Measurements from ENCODE around the gene KLC1. TPM values are rescaled to one million over a fixed set of nuclear protein-coding genes. Genes with fewer than 3 reads are reported as not detected.

Gene KLC1
- total and polyA plus RNA-seq, 2 of the 8 experiments (the other 6 are each of a cell fraction or from before 2014, with no cell fraction given): 84.6 to 134 TPM

DNA sequence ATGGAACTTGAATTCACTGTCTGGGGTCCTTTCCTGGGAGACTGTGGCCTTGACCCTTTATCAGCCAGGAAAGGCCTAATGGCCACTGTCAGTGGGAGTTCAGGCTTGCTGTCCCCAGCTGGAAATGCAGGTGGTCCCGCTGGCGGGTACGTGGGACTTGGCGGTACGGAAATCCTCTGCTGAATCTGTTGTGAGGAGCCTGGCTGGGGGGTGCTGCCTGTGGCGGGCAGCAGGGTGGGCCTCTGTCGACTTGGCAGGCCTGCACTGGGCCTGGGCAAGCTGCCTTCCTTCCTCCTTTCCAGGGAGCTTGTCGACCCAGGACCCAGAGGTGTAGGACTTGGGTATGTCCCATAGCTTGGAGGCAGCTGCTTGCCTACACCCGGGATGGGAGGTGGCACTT, 112.9 kb downstream of the KLC1 start:
- Histone ChIP-seq H3K56ac (replicated peaks; ENCODE audit: insufficient read length, low read depth, low read length) (no peak overlapping the region), H3K27me3 (replicated peaks in 1 of 4; ENCODE audit: control insufficient read depth in 3 of 4, extremely low read depth in 1 of 4, insufficient read depth in 3 of 4, low read length in 3 of 4) (no peaks in the 10 kb centered on the region; a peak in 1 of 7 replicates), H2AK5ac (ENCODE audit: low read depth, low read length) (no peak overlapping the region), H3K23me2 (ENCODE audit: low read depth, low read length) (no peaks in the 10 kb centered on the region), H4K5ac (ENCODE audit: insufficient read length, low read depth, low read length) (no peak overlapping the region), H3K23ac (ENCODE audit: insufficient read length) (no peak overlapping the region), H3K14ac (ENCODE audit: insufficient read length) (no peak overlapping the region), H2BK5ac (ENCODE audit: low read depth, low read length) (no peak overlapping the region), H3K4me3 (ENCODE audit: extremely low read depth in 1 of 4, insufficient read depth in 2 of 4, low read depth in 3 of 4, low read length in 4 of 4) (no peak overlapping the region), H3K79me1 (ENCODE audit: low read depth, low read length) (no peaks in the 10 kb centered on the region), H3K18ac (ENCODE audit: extremely low read depth, low read length) (no peak overlapping the region), H2BK120ac (replicated peaks; ENCODE audit: low read depth, low read length) (no peak overlapping the region), H3K36me3 (ENCODE audit: control insufficient read depth in 2 of 4, insufficient read depth in 4 of 4, low read length in 3 of 4) (no peaks in the 10 kb centered on the region; a peak in 2 of 8 replicates), H3K4me1 (replicated peaks in 1 of 4; ENCODE audit: control insufficient read depth in 3 of 4, insufficient read depth in 4 of 4, low read length in 3 of 4) (peaks cover 0 to 3% (median under 1%) of the 10 kb centered on the region in 4 experiments; a peak in 2 of 7 replicates), H3K9me3 (ENCODE audit: insufficient read depth in 2 of 2, low read depth in 1 of 2, low read length in 1 of 2) (no peaks in the 10 kb centered on the region), H3K27ac (ENCODE audit: low read depth, low read length) (no peak overlapping the region), H3K9ac (replicated peaks in 1 of 4; ENCODE audit: extremely low read depth in 1 of 4, low read depth in 3 of 4, low read length in 3 of 4) (no peak overlapping the region), H2BK20ac (ENCODE audit: low read length) (no peak overlapping the region), H2AFZ (ENCODE audit: low read length) (no peak overlapping the region), H4K91ac (replicated peaks; ENCODE audit: insufficient read length, low read length) (no peak overlapping the region), H4K20me1 (replicated peaks in 1 of 2; ENCODE audit: control insufficient read depth in 1 of 2, insufficient read depth in 2 of 2, low read length in 2 of 2) (peaks cover 0 to 2% of the 10 kb centered on the region in 2 experiments), H3K79me2 (ENCODE audit: control insufficient read depth in 1 of 2, insufficient read depth in 2 of 2, low read length in 2 of 2) (no peaks in the 10 kb centered on the region), H2BK12ac (ENCODE audit: low read depth, low read length) (no peak overlapping the region), H3K4me2 (ENCODE audit: insufficient read depth in 1 of 2, low read depth in 2 of 2, low read length in 2 of 2) (no peak overlapping the region), H3K4ac (replicated peaks; ENCODE audit: insufficient read length, low read depth, low read length) (no peak overlapping the region), H4K8ac (ENCODE audit: extremely low read depth, insufficient read depth, low read length) (no peak overlapping the region; the same call in 1 of the 2 replicates), H2BK15ac (ENCODE audit: low read length) (no peak overlapping the region)
- whole genome bisulfite sequencing, 2 experiments (ENCODE audit: extremely low coverage in 1 of 2, insufficient coverage in 1 of 2, insufficient read length in 1 of 2, insufficient replicate concordance in 2 of 2, low coverage in 1 of 2, low lambda C conversion rate in 2 of 2, missing lambda C conversion rate in 1 of 2): 90% methylated on average over 9 of the region's 9 CpGs; no CpG with 5 or more reads in 1 of the 2 experiments
- FAIRE-seq (no peak), DNase-seq (ENCODE audit: low read depth in 1 of 2, low spot score in 2 of 2) (no peak)
- CTCF ChIA-PET (ENCODE audit: partially characterized antibody): interaction anchor here (0.7 to 1.4 kb wide), 6 partner anchors 18 to 256 kb away, joined by 3 to 4 read pairs (median 3); no protein-coding TSS in a partner anchor
- POLR2A ChIA-PET (ENCODE audit: partially characterized antibody): interaction anchor here (1.1 kb wide), 1 partner anchor 48 kb away, joined by 3 read pairs; no protein-coding TSS in a partner anchor
- no peak for TF ChIP-seq BCL11A (IDR thresholded peaks at IDR 0.05; ENCODE audit: low read depth in 2 of 2, low read length in 2 of 2)
- TF ChIP-seq KDM4A (IDR thresholded peaks at IDR 0.05; ENCODE audit: low read depth, low read length, severe bottlenecking): no peak
- TF ChIP-seq ATF3 (IDR thresholded peaks at IDR 0.05; ENCODE audit: insufficient read depth, low read depth, low read length): no peak
- TF ChIP-seq, protein P1, sequence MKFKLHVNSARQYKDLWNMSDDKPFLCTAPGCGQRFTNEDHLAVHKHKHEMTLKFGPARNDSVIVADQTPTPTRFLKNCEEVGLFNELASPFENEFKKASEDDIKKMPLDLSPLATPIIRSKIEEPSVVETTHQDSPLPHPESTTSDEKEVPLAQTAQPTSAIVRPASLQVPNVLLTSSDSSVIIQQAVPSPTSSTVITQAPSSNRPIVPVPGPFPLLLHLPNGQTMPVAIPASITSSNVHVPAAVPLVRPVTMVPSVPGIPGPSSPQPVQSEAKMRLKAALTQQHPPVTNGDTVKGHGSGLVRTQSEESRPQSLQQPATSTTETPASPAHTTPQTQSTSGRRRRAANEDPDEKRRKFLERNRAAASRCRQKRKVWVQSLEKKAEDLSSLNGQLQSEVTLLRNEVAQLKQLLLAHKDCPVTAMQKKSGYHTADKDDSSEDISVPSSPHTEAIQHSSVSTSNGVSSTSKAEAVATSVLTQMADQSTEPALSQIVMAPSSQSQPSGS (IDR thresholded peaks at IDR 0.05; ENCODE audit: low read length): no peak
- no peak for TF ChIP-seq USF2 (IDR thresholded peaks at IDR 0.05; ENCODE audit: low read length)
- no peak for TF ChIP-seq RBBP5 (IDR thresholded peaks at IDR 0.05; ENCODE audit: borderline replicate concordance, low read depth, low read length)
- no peak for TF ChIP-seq NRF1 (IDR thresholded peaks at IDR 0.05; ENCODE audit: low read depth, low read length)
- TF ChIP-seq BACH1 (IDR thresholded peaks at IDR 0.05; ENCODE audit: low read length): no peak
- TF ChIP-seq MAFK (IDR thresholded peaks at IDR 0.05; ENCODE audit: low read depth, low read length): no peak
